DMS 273 treated with DMSO at 0.1 percent for 48 hours (cell line): ENCODE results near the gene RABGGTA.

Experiments used
- DNase-seq: peaks from one replicate; lab custom pipeline; 2025; lab: John Stamatoyannopoulos, UW

Gene RABGGTA

DNA sequence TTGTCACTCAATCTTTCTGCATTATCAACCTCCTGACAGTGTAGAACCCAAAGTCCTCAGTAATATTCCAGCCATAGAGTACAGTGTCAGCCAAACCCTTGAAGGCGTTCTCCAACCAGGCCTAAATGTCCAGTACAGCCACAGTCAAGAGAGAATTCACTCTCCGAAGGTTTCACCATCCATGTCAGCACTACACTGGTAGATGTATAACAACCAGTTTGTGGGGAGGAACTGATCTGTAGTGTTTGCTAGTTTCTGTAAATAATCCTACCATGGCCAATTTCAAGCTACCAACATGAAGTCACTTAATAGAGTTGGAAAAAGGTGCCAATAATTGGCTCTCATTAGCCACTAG, 55.1 kb downstream of the RABGGTA start:
- no peak for DNase-seq
